Astrocyte of the cerebellum (primary cell): ENCODE results near the gene MAGEB10.

Source experiments
- DNase-seq: peaks from one replicate; pipeline ENCODE4 v3.0.0-alpha.2; 2011; ENCODE audit warnings: low read depth
- H3K4me3 ChIP-seq: 2 replicates; pipeline ENCODE4 v1.5.1; 2011; ENCODE audit warnings: mild to moderate bottlenecking, low read depth, low read length, moderate library complexity
- in situ Hi-C: cut with HindIII; loops from 2 replicates; pipeline ENCODE4 v1.10.0; 2017; ENCODE audit warnings: low sequenced_read_pairs
- TF ChIP-seq, protein P1 (sequence below): IDR thresholded peaks from 2 replicates; pipeline ENCODE4 v1.5.1; 2012; ENCODE audit warnings: low read length, low read depth, moderate library complexity, mild to moderate bottlenecking; ENCODE audit errors: missing control alignments

The MAGEB10 gene, protein sequence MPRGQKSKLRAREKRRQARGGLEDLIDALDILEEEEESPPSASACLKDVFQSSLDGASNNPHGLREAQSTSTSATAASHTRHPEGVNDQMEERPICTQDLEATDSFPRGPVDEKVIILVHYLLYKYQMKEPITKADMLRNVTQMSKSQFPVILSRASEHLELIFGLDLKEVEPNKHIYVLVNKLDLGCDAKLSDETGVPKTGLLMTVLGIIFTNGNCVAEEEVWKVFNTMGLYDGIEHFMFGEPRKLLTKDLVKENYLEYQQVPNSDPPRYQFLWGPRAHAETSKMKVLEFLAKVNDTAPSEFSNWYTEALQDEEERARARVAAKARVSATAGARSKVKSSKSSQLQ

DNA sequence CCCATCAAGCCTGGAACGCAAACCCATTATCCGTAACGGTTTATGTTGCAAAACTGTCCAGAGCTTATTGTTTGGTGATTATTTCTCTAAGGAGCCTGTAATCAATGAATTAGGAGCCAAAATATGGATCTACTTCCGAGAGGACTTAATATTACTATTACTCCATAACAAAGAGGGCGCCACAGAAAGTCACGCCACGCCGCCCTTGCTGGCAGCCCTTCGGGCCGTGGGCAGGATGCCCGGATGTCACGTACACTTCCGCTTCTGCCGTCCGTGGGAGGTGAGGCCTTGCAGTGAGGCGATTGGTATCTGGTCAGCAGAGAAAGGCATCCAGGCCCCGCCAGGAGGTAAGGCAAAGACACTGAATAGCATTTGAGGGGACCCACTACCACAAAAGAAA lies at the start of gene MAGEB10:
MAGEB10 (plus strand) TSS at position 301 of the 400 bp plus-strand sequence. CDS start 13,317 bp downstream, outside the sequence.
- DNase-seq = no peak
- in situ Hi-C loops = no loop called here
- TF ChIP-seq, protein P1, sequence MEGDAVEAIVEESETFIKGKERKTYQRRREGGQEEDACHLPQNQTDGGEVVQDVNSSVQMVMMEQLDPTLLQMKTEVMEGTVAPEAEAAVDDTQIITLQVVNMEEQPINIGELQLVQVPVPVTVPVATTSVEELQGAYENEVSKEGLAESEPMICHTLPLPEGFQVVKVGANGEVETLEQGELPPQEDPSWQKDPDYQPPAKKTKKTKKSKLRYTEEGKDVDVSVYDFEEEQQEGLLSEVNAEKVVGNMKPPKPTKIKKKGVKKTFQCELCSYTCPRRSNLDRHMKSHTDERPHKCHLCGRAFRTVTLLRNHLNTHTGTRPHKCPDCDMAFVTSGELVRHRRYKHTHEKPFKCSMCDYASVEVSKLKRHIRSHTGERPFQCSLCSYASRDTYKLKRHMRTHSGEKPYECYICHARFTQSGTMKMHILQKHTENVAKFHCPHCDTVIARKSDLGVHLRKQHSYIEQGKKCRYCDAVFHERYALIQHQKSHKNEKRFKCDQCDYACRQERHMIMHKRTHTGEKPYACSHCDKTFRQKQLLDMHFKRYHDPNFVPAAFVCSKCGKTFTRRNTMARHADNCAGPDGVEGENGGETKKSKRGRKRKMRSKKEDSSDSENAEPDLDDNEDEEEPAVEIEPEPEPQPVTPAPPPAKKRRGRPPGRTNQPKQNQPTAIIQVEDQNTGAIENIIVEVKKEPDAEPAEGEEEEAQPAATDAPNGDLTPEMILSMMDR = no peak
- H3K4me3 ChIP-seq = no peak within 1 kb of the TSS

DNA sequence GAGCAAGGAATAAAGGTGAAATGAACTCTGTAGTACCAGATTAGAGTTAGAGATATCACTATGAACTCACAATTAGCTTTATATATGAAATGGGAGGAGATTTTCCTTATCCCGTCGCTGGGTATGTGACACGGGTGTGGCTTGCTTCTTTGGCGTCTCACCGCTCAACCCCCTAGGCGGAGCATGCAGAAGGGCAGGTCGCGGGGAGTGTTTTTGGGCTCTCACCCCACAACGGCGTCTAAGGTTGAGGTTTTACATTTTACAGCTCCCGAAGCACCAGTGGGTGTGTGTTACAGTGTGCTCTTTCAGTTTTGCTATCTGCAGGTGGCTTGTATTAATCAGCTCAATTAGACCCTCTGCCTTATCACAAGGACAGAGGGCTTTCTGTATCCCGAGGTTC lies 42.1 kb upstream of the MAGEB10 start:
- H3K4me3 ChIP-seq = no peak overlapping the region
- in situ Hi-C loops = no loop called here
- TF ChIP-seq, protein P1 = no peak
- DNase-seq = no peak

DNA sequence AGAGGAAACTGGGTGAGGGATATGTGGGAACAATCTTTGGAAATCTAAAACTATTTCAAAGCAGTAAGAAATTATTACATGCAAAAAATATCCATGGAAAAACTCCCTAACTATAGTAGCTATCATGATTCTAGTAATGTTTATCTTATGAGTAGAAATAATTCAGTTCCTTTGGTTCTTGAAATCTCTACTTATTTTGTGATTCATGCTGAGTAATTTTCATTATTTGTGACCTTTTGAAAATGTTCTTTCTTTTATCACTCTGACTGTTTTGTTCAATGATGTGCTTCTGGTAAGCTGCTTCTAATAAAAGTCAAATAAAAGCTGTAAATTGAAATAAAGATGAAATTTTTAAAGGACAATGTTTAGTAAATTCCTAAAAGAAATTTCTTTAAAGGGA lies 40.4 kb upstream of the MAGEB10 start:
- DNase-seq = no peak
- in situ Hi-C loops = no loop called here
- TF ChIP-seq, protein P1 = no peak
- H3K4me3 ChIP-seq = no peak overlapping the region

DNA sequence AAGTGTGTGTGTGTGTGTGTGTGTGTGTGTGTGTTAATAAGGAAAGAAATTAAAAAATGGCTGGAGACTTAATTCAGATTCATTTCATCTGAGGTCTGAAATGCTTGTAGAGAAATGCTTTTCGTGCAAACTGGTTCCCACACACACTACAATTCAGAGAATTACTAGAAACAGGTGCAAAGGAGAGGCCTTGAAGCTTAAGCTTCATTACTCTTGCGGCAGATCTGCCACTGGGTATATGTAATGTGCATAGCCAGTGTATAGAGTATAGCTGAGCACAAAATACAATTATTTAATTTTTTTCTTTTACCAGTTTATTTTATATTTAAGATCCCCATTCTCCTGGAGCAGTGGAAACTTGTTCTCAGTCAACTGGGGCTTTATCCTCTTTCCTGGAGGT lies 31.8 kb upstream of the MAGEB10 start:
- no peak for DNase-seq
- TF ChIP-seq, protein P1 = no peak
- in situ Hi-C loops = no loop called here
- no peak overlapping the region for H3K4me3 ChIP-seq

DNA sequence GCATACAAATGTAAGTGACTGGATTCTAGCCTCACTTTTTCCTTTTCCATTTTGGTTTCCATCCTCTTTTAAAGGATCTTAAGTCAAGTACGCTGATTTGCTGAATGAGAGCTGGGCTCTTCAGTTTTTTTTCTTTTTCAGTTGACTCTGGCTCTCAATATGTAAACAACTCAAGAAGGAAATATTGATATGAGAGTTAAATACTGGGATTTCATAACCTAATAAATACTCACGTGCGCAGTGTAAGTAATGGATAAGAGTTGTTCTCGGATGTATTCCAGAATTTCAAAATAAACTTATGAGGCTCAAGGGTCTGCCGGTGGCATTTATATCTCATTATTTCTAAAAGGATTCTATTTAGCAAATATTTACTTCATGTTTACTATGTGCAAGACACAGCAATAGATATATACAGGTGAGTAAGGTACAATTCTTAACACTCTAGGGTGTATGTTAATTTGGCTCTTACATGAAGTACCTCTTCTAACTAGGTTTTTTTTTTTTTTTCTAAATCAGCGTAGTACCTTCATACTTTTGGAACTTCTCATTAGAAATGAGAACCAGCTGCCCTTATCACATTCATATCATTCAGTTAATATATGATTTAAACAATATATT lies 11.0 kb upstream of the MAGEB10 start:
- TF ChIP-seq, protein P1 = no peak
- no peak for DNase-seq
- in situ Hi-C loops = no loop called here
- no peak overlapping the region for H3K4me3 ChIP-seq

DNA sequence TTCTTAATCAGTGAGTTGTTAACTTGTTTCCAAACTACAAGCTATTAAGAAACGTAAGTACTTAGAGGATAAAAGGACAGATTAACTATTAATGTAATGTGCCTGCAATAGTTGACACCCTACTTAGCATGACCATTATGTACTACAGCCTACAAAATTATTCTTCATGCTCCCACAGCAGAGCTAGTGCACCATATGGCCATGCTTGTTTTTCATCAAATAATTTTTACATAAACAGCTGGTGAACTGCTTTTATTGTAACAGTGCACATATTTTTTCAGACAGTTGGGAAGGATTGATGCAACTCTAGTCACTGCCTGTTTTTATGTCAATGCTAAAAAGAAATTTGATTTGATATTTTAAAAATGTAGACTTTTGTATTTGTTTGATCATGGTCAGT lies 10.2 kb upstream of the MAGEB10 start:
- DNase-seq = no peak
- in situ Hi-C loops = no loop called here
- H3K4me3 ChIP-seq = no peak overlapping the region
- TF ChIP-seq, protein P1 = no peak
